Measurements from ENCODE around the gene HHATL. TPM values are rescaled to one million over a fixed set of nuclear protein-coding genes. Genes with fewer than 3 reads are reported as not detected.

The HHATL gene
- total and polyA plus RNA-seq, 10 of the 15 experiments (the other 5 are each of a cell fraction or from before 2014, with no cell fraction given), result not detected

DNA sequence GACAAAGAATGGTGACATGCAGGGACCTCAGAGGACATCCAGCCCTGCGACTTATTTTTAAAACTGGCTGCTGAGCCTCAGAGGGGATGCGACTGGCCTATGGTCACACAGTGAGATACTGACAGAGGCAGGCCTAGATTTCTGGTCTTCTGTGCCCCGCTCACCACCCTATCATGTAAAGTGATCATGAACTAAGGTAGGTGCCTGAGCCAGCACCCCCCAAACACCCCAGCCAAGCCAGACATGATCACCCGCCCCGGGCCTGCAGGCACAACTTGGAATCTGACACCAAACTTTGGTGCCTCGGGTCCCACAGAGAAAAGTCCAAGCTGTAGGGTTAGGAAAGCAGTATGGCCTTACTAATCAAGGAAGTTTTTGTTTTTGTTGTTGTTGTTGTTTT is 33.9 kb upstream of the HHATL start:
- CTCF ChIA-PET, result no interaction called here
- TF ChIP-seq, protein P1, sequence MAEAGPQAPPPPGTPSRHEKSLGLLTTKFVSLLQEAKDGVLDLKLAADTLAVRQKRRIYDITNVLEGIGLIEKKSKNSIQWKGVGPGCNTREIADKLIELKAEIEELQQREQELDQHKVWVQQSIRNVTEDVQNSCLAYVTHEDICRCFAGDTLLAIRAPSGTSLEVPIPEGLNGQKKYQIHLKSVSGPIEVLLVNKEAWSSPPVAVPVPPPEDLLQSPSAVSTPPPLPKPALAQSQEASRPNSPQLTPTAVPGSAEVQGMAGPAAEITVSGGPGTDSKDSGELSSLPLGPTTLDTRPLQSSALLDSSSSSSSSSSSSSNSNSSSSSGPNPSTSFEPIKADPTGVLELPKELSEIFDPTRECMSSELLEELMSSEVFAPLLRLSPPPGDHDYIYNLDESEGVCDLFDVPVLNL (IDR thresholded peaks at IDR 0.05; ENCODE audit: low read depth, low read length), result no peak

DNA sequence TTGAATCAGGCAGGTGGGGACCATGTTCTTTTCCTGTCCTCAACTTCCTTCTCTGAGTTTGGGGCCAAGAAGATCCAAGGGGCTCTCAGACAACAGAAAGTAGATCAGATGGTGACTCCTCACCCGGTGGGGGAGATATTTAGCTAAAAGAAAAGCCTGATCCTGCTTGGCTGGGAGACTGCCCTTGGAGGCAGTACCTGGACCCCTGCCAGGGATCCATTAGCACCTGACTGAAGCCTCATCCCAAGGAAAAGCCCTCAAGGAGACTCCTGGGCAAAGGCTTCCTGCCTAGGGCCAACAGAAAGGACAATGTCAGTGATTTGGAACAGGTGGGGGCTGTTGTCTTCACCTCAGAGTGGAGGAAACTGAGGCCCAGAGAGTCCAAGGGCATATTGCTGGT is 33.5 kb upstream of the HHATL start:
- POLR2A ChIA-PET, result no interaction called here
- in situ Hi-C loops (cut with MboI), result no loop called here
- Histone ChIP-seq H3K9me3 (replicated peaks; ENCODE audit: control insufficient read depth, insufficient read depth, low read length) (no peaks in the 10 kb centered on the region), H2AFZ (ENCODE audit: control insufficient read depth, low read depth, low read length) (no peak overlapping the region), H3K4me1 (ENCODE audit: control insufficient read depth, insufficient read depth, low read length) (no peaks in the 10 kb centered on the region), H3K4me3 (no peak overlapping the region), H3K9ac (ENCODE audit: control insufficient read depth, insufficient read depth, low read length) (no peak overlapping the region), H3K79me2 (ENCODE audit: control insufficient read depth, insufficient read depth, low read length) (no peaks in the 10 kb centered on the region), H3K27me3 (replicated peaks in 1 of 2; ENCODE audit: control insufficient read depth in 2 of 2, insufficient read depth in 2 of 2, low read length in 1 of 2) (no peaks in the 10 kb centered on the region; a peak in 1 of 4 replicates), H4K20me1 (ENCODE audit: control insufficient read depth, insufficient read depth) (no peaks in the 10 kb centered on the region), H3K27ac (ENCODE audit: control insufficient read depth, insufficient read depth) (no peak overlapping the region), H3K4me2 (ENCODE audit: control insufficient read depth, insufficient read depth) (no peak overlapping the region), H3K36me3 (ENCODE audit: control insufficient read depth in 2 of 2, insufficient read depth in 2 of 2, low read length in 1 of 2) (no peaks in the 10 kb centered on the region)
- WGBS (ENCODE audit: insufficient coverage, insufficient replicate concordance, low lambda C conversion rate, missing lambda C conversion rate), result no CpG with 5 or more reads among the region's 1 CpG
- BruUV-seq (replicated peaks), result no TSS peak
- ATAC-seq (no peak), FAIRE-seq (no peak), DNase-seq (ENCODE audit: low read depth, low spot score) (no peak)
- SMC1A ChIA-PET (ENCODE audit: uncharacterized antibody, unreplicated experiment), result no interaction called here
- intact Hi-C loops (cut with micrococcal nuclease; ENCODE audit: unreplicated experiment), result no loop called here
- CTCF ChIA-PET, result interaction anchor here (1.2 kb wide), 1 partner anchor 9 kb away, joined by 4 read pairs; no protein-coding TSS in a partner anchor
- RAD21 ChIA-PET (ENCODE audit: unreplicated experiment), result no interaction called here
- TF ChIP-seq, protein P2, sequence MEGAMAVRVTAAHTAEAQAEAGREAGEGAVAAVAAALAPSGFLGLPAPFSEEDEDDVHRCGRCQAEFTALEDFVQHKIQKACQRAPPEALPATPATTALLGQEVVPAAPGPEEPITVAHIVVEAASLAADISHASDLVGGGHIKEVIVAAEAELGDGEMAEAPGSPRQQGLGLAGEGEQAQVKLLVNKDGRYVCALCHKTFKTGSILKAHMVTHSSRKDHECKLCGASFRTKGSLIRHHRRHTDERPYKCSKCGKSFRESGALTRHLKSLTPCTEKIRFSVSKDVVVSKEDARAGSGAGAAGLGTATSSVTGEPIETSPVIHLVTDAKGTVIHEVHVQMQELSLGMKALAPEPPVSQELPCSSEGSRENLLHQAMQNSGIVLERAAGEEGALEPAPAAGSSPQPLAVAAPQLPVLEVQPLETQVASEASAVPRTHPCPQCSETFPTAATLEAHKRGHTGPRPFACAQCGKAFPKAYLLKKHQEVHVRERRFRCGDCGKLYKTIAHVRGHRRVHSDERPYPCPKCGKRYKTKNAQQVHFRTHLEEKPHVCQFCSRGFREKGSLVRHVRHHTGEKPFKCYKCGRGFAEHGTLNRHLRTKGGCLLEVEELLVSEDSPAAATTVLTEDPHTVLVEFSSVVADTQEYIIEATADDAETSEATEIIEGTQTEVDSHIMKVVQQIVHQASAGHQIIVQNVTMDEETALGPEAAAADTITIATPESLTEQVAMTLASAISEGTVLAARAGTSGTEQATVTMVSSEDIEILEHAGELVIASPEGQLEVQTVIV (IDR thresholded peaks at IDR 0.05; ENCODE audit: borderline replicate concordance, partially characterized antibody), result no peak
- no peak for TF ChIP-seq NFXL1 (IDR thresholded peaks at IDR 0.05; ENCODE audit: borderline replicate concordance)
- TF ChIP-seq, protein P3, sequence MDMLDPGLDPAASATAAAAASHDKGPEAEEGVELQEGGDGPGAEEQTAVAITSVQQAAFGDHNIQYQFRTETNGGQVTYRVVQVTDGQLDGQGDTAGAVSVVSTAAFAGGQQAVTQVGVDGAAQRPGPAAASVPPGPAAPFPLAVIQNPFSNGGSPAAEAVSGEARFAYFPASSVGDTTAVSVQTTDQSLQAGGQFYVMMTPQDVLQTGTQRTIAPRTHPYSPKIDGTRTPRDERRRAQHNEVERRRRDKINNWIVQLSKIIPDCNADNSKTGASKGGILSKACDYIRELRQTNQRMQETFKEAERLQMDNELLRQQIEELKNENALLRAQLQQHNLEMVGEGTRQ (IDR thresholded peaks at IDR 0.05; ENCODE audit: borderline replicate concordance, low read depth, low read length), result no peak
- no peak for TF ChIP-seq TBL1XR1 (IDR thresholded peaks at IDR 0.05; ENCODE audit: low read depth, low read length)
- TF ChIP-seq, protein P4, sequence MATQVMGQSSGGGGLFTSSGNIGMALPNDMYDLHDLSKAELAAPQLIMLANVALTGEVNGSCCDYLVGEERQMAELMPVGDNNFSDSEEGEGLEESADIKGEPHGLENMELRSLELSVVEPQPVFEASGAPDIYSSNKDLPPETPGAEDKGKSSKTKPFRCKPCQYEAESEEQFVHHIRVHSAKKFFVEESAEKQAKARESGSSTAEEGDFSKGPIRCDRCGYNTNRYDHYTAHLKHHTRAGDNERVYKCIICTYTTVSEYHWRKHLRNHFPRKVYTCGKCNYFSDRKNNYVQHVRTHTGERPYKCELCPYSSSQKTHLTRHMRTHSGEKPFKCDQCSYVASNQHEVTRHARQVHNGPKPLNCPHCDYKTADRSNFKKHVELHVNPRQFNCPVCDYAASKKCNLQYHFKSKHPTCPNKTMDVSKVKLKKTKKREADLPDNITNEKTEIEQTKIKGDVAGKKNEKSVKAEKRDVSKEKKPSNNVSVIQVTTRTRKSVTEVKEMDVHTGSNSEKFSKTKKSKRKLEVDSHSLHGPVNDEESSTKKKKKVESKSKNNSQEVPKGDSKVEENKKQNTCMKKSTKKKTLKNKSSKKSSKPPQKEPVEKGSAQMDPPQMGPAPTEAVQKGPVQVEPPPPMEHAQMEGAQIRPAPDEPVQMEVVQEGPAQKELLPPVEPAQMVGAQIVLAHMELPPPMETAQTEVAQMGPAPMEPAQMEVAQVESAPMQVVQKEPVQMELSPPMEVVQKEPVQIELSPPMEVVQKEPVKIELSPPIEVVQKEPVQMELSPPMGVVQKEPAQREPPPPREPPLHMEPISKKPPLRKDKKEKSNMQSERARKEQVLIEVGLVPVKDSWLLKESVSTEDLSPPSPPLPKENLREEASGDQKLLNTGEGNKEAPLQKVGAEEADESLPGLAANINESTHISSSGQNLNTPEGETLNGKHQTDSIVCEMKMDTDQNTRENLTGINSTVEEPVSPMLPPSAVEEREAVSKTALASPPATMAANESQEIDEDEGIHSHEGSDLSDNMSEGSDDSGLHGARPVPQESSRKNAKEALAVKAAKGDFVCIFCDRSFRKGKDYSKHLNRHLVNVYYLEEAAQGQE (IDR thresholded peaks at IDR 0.05; ENCODE audit: low read depth, low read length), result no peak
- no peak for TF ChIP-seq IKZF2 (IDR thresholded peaks at IDR 0.05)

More for the DNA sequence above, 33.9 kb upstream of the HHATL start:
- DNase-seq (ENCODE audit: low read depth, low spot score) (no peak), FAIRE-seq (no peak), ATAC-seq (no peak)
- Histone ChIP-seq H2AFZ (ENCODE audit: control insufficient read depth, low read depth, low read length) (no peak overlapping the region), H3K9me3 (replicated peaks; ENCODE audit: control insufficient read depth, insufficient read depth, low read length) (no peaks in the 10 kb centered on the region), H4K20me1 (ENCODE audit: control insufficient read depth, insufficient read depth) (no peaks in the 10 kb centered on the region), H3K9ac (ENCODE audit: control insufficient read depth, insufficient read depth, low read length) (no peak overlapping the region), H3K36me3 (ENCODE audit: control insufficient read depth in 2 of 2, insufficient read depth in 2 of 2, low read length in 1 of 2) (no peaks in the 10 kb centered on the region), H3K79me2 (ENCODE audit: control insufficient read depth, insufficient read depth, low read length) (no peaks in the 10 kb centered on the region), H3K4me1 (ENCODE audit: control insufficient read depth, insufficient read depth, low read length) (no peaks in the 10 kb centered on the region), H3K4me2 (ENCODE audit: control insufficient read depth, insufficient read depth) (no peak overlapping the region), H3K4me3 (no peak overlapping the region), H3K27ac (ENCODE audit: control insufficient read depth, insufficient read depth) (no peak overlapping the region), H3K27me3 (replicated peaks in 1 of 2; ENCODE audit: control insufficient read depth in 2 of 2, insufficient read depth in 2 of 2, low read length in 1 of 2) (no peaks in the 10 kb centered on the region; a peak in 1 of 4 replicates)
- ChIA-PET SMC1A (ENCODE audit: uncharacterized antibody, unreplicated experiment) (no interaction called here), POLR2A (no interaction called here), RAD21 (ENCODE audit: unreplicated experiment) (no interaction called here)
- BruUV-seq (replicated peaks), result no TSS peak
- intact Hi-C loops (cut with micrococcal nuclease; ENCODE audit: unreplicated experiment) (no loop called here), in situ Hi-C loops (cut with MboI) (no loop called here)
- 58% methylated on average over 6 of the region's 6 CpGs for WGBS (ENCODE audit: insufficient coverage, insufficient replicate concordance, low lambda C conversion rate, missing lambda C conversion rate)
